H9 (cell line): ENCODE results near the gene PPM1J. TPM values are rescaled to one million over a fixed set of nuclear protein-coding genes. Genes with fewer than 3 reads are reported as not detected.

Experiments used
- DNase-seq: peaks from one replicate; pipeline ENCODE4 v3.0.0-alpha.2; 2017
- H2AFZ ChIP-seq: one replicate; pipeline ENCODE4 v1.6.1; 2013; ENCODE audit warnings: mild to moderate bottlenecking, low read length, control low read depth, moderate library complexity
- H2AK5ac ChIP-seq: 2 replicates; pipeline ENCODE4 v1.6.1; 2013; ENCODE audit warnings: low read length, control low read depth, mixed read lengths; ENCODE audit not compliant: insufficient read length
- H2BK120ac ChIP-seq: one replicate; pipeline ENCODE4 v1.6.1; 2013; ENCODE audit warnings: low read depth, mild to moderate bottlenecking, low read length, control low read depth, inconsistent platforms; ENCODE audit not compliant: poor library complexity, severe bottlenecking
- H2BK12ac ChIP-seq: 2 replicates; pipeline ENCODE4 v1.6.1; 2013; ENCODE audit warnings: low read length, control low read depth, mixed read lengths, low read depth; ENCODE audit not compliant: insufficient read length
- H2BK15ac ChIP-seq: 2 replicates; pipeline ENCODE4 v1.6.1; 2013; ENCODE audit warnings: low read depth, low read length, control low read depth
- H2BK20ac ChIP-seq: one replicate; pipeline ENCODE4 v1.6.1; 2013; ENCODE audit warnings: low read depth, mild to moderate bottlenecking, low read length, control low read depth, inconsistent platforms; ENCODE audit not compliant: poor library complexity, severe bottlenecking
- H2BK5ac ChIP-seq: 2 replicates; pipeline ENCODE4 v1.6.1; 2013; ENCODE audit warnings: low read length, control low read depth, mixed read lengths; ENCODE audit not compliant: insufficient read length
- H3K14ac ChIP-seq: 2 replicates; pipeline ENCODE4 v1.6.1; 2013; ENCODE audit warnings: low read length, control low read depth; ENCODE audit not compliant: insufficient read depth
- H3K18ac ChIP-seq: 2 replicates; pipeline ENCODE4 v1.6.1; 2013; ENCODE audit warnings: low read depth, mild to moderate bottlenecking, mixed read lengths, low read length, control low read depth; ENCODE audit not compliant: insufficient read length
- H3K23ac ChIP-seq: 2 replicates; pipeline ENCODE4 v1.6.1; 2013; ENCODE audit warnings: low read length, control low read depth, mixed read lengths, low read depth; ENCODE audit not compliant: insufficient read length
- H3K23me2 ChIP-seq: 2 replicates; pipeline ENCODE4 v1.6.1; 2013; ENCODE audit warnings: low read depth, mild to moderate bottlenecking, mixed read lengths, low read length, control low read depth; ENCODE audit not compliant: insufficient read length, poor library complexity, severe bottlenecking
- H3K27ac ChIP-seq: 2 replicates; pipeline ENCODE4 v1.5.1; 2013; ENCODE audit warnings: low read length, control low read depth, mixed read lengths, low read depth; ENCODE audit not compliant: insufficient read length
- H3K27me3 ChIP-seq: 2 replicates; pipeline ENCODE4 v1.6.1; 2013; ENCODE audit warnings: low read length, control low read depth, inconsistent platforms; ENCODE audit not compliant: insufficient read depth
- H3K4ac ChIP-seq: 2 replicates; pipeline ENCODE4 v1.6.1; 2013; ENCODE audit warnings: low read depth, mild to moderate bottlenecking, control low read depth, inconsistent platforms, low read length, moderate library complexity
- H3K4me1 ChIP-seq: 2 replicates; pipeline ENCODE4 v1.6.1; 2013; ENCODE audit warnings: low read length, control low read depth, inconsistent platforms; ENCODE audit not compliant: insufficient read depth
- H3K4me2 ChIP-seq: 2 replicates; pipeline ENCODE4 v1.6.1; 2013; ENCODE audit warnings: low read length, control low read depth, mixed read lengths; ENCODE audit not compliant: insufficient read length, insufficient read depth
- H3K56ac ChIP-seq: 2 replicates; pipeline ENCODE4 v1.6.1; 2013; ENCODE audit warnings: low read depth, mild to moderate bottlenecking, mixed read lengths, low read length, control low read depth; ENCODE audit not compliant: insufficient read length
- H3K79me1 ChIP-seq: 2 replicates; pipeline ENCODE4 v1.6.1; 2013; ENCODE audit warnings: low read depth, mild to moderate bottlenecking, moderate library complexity, low read length, control low read depth, inconsistent platforms; ENCODE audit not compliant: insufficient read depth, poor library complexity, severe bottlenecking
- H3K79me2 ChIP-seq: 2 replicates; pipeline ENCODE4 v1.6.1; 2013; ENCODE audit warnings: low read length, control low read depth, inconsistent platforms; ENCODE audit not compliant: insufficient read depth
- H3K9ac ChIP-seq: 2 replicates; pipeline ENCODE4 v1.6.1; 2013; ENCODE audit warnings: low read length, control low read depth, mixed read lengths; ENCODE audit not compliant: insufficient read length; ENCODE audit errors: extremely low read depth
- H3K9me3 ChIP-seq: one replicate; pipeline ENCODE4 v1.6.1; 2013; ENCODE audit warnings: low read depth, low read length, inconsistent platforms; ENCODE audit not compliant: control insufficient read depth
- H3T11ph ChIP-seq: one replicate; pipeline ENCODE4 v1.6.1; 2013; ENCODE audit warnings: mild to moderate bottlenecking, low read length, control low read depth, inconsistent platforms
- H4K20me1 ChIP-seq: one replicate; pipeline ENCODE4 v1.6.1; 2013; ENCODE audit not compliant: control insufficient read depth, insufficient read length, insufficient read depth
- H4K5ac ChIP-seq: 2 replicates; pipeline ENCODE4 v1.6.1; 2013; ENCODE audit warnings: low read depth, mild to moderate bottlenecking, mixed read lengths, low read length, control low read depth; ENCODE audit not compliant: insufficient read length
- H4K8ac ChIP-seq: replicated peaks from 2 replicates; pipeline ENCODE4 v1.6.1; 2013; ENCODE audit warnings: low read length, control low read depth, mixed read lengths, low read depth; ENCODE audit not compliant: insufficient read length
- H4K91ac ChIP-seq: 2 replicates; pipeline ENCODE4 v1.6.1; 2013; ENCODE audit warnings: low read depth, mild to moderate bottlenecking, moderate library complexity, mixed read lengths, low read length, control low read depth; ENCODE audit not compliant: insufficient read length
- H3K27ac Mint-ChIP-seq, 3 experiments: 2 replicates in 2 of 3; 3 replicates in 1 of 3; pipeline ENCODE4 v1.8.0; 2020 to 2021; ENCODE audit warnings: mixed read lengths in 3 of 3, mild to moderate bottlenecking in 1 of 3, moderate library complexity in 1 of 3
- H3K27me3 Mint-ChIP-seq: 2 replicates; pipeline ENCODE4 v1.8.0; 2021; ENCODE audit warnings: low read depth, mild to moderate bottlenecking, moderate library complexity, mixed read lengths
- H3K36me3 Mint-ChIP-seq, 3 experiments: 2 replicates in 2 of 3; 3 replicates in 1 of 3; pipeline ENCODE4 v1.8.0; 2020 to 2021; ENCODE audit warnings: low read depth in 3 of 3, mixed read lengths in 3 of 3; ENCODE audit not compliant: insufficient read depth in 1 of 3
- H3K4me1 Mint-ChIP-seq, 2 experiments: 2 replicates each; pipeline ENCODE4 v1.8.0; 2020; ENCODE audit warnings: mixed read lengths in 2 of 2
- H3K4me3 Mint-ChIP-seq, 2 experiments: 2 replicates in 1 of 2; 3 replicates in 1 of 2; pipeline ENCODE4 v1.8.0; 2020 to 2021; ENCODE audit warnings: mild to moderate bottlenecking in 2 of 2, mixed read lengths in 2 of 2, moderate library complexity in 1 of 2
- H3K9me3 Mint-ChIP-seq, 2 experiments: 2 replicates in 1 of 2; 3 replicates in 1 of 2; pipeline ENCODE4 v1.8.0; 2020; ENCODE audit warnings: mild to moderate bottlenecking in 2 of 2, mixed read lengths in 2 of 2, moderate library complexity in 1 of 2
- WGBS: extraction: QIAGEN DNeasy Blood & Tissue Kit; methylation state at CpG from one replicate; pipeline ENCODE4 v1.1.7; 2013; ENCODE audit warnings: missing lambda C conversion rate, low lambda C conversion rate, mixed read lengths; ENCODE audit not compliant: insufficient read length; ENCODE audit errors: extremely low coverage; 5-methylcytosine and 5-hydroxymethylcytosine counted together
- total RNA-seq: library from RNA; stranded (reverse); gene quantifications from 2 replicates; pipeline ENCODE4 v1.2.1, GENCODE V29; 2021
- TF ChIP-seq, protein P1 (sequence below): fragments of 200-600 bp; sonication (generic); conservative IDR thresholded peaks from 3 replicates; pipeline ENCODE4 v1.8.0; 2021; ENCODE audit warnings: antibody characterized with exemption, mild to moderate bottlenecking

The PPM1J gene
- total RNA-seq, 1 experiment from 2014 or later = 12.7 TPM

DNA sequence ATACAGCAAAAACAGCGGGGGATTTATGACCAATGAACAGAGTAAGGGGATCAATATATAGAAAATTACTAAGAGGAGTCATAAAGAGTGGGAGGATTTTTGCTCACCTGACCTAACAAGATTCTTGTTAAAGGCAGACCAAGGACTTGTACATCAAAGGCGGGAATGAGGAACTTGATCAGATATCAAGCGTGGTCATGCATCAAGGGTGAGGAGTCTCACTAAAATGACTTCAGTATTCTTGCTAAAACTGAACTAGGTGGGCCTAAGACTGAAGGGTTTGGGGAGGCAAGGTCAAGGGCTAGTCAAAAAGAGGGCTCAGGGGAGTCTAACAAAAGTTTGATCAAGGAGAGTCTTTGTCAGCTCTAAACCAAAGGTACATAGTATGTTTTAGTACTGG lies 38.6 kb downstream of the PPM1J start:
- peaks cover 36 to 41% of the 10 kb centered on the region in 2 experiments for H3K4me1 Mint-ChIP-seq
- Histone ChIP-seq H3K4me2 (no peak overlapping the region), H4K20me1 (no peaks in the 10 kb centered on the region), H4K8ac (no peak overlapping the region), H3K9ac (no peak overlapping the region), H4K91ac (no peak overlapping the region), H2AK5ac (no peak overlapping the region), H2BK15ac (no peak overlapping the region), H4K5ac (no peak overlapping the region), H3K4me1 (peaks cover 6% of the 10 kb centered on the region), H3K27me3 (peaks cover 6% of the 10 kb centered on the region; the same call in 1 of the 2 replicates), H3K23ac (no peak overlapping the region), H3K79me1 (no peaks in the 10 kb centered on the region), H3K18ac (no peak overlapping the region), H3K27ac (no peak overlapping the region), H3K79me2 (peaks cover 5% of the 10 kb centered on the region; the same call in 1 of the 2 replicates), H2BK12ac (no peak overlapping the region), H3T11ph (no peak overlapping the region), H2BK5ac (no peak overlapping the region), H3K9me3 (no peaks in the 10 kb centered on the region), H2AFZ (no peak overlapping the region), H3K14ac (no peak overlapping the region), H3K4ac (no peak overlapping the region), H2BK120ac (no peak overlapping the region), H3K23me2 (peaks cover 14% of the 10 kb centered on the region), H3K56ac (no peak overlapping the region), H2BK20ac (no peak overlapping the region)
- TF ChIP-seq, protein P1, sequence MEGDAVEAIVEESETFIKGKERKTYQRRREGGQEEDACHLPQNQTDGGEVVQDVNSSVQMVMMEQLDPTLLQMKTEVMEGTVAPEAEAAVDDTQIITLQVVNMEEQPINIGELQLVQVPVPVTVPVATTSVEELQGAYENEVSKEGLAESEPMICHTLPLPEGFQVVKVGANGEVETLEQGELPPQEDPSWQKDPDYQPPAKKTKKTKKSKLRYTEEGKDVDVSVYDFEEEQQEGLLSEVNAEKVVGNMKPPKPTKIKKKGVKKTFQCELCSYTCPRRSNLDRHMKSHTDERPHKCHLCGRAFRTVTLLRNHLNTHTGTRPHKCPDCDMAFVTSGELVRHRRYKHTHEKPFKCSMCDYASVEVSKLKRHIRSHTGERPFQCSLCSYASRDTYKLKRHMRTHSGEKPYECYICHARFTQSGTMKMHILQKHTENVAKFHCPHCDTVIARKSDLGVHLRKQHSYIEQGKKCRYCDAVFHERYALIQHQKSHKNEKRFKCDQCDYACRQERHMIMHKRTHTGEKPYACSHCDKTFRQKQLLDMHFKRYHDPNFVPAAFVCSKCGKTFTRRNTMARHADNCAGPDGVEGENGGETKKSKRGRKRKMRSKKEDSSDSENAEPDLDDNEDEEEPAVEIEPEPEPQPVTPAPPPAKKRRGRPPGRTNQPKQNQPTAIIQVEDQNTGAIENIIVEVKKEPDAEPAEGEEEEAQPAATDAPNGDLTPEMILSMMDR = no peak
- no peaks in the 10 kb centered on the region for H3K9me3 Mint-ChIP-seq
- peaks cover 12% of the 10 kb centered on the region for H3K27me3 Mint-ChIP-seq
- H3K36me3 Mint-ChIP-seq = peaks cover 3 to 22% (median 7%) of the 10 kb centered on the region in 3 experiments; a peak in 4 of 7 replicates
- peak overlapping the region in 1 of 2 experiments; percentile 31; a peak in 2 of 5 replicates for H3K4me3 Mint-ChIP-seq
- no CpG with 5 or more reads among the region's 3 CpGs for WGBS
- no peak overlapping the region for H3K27ac Mint-ChIP-seq
- no peak for DNase-seq
